GM19328 (cell line): ENCODE results near the gene THSD4.
"Not testable (repeated sequence)": the region's sequence is repeated elsewhere in the genome, so short reads cannot be mapped to it uniquely, and the experiment has no call there.

ENCODE experiments used
- ATAC-seq: cut with Tn5 transposase; IDR thresholded peaks from one replicate; pipeline ENCODE4 v1.9.1; 2021; ENCODE audit warnings: mild to moderate bottlenecking, moderate library complexity; ENCODE audit not compliant: unreplicated experiment

THSD4 gene

GRCh38 chr15:71118881-71119632 lies 3.8 kb downstream of the THSD4 start:
- no peak for ATAC-seq

- ATAC-seq, result no peak
Measured at GRCh38 chr15:71120428-71120944, 5.2 kb downstream of the THSD4 start.

GRCh38 chr15:71121442-71121841 lies 6.2 kb downstream of the THSD4 start:
- ATAC-seq, result no peak

GRCh38 chr15:71124937-71125790 lies 9.9 kb downstream of the THSD4 start:
- ATAC-seq, result no peak

GRCh38 chr15:71125831-71126450 lies 10.7 kb downstream of the THSD4 start:
- ATAC-seq, result no peak

GRCh38 chr15:71127083-71127482 lies 11.8 kb downstream of the THSD4 start:
- ATAC-seq, result no peak

- ATAC-seq, result not testable (repeated sequence)
Measured at GRCh38 chr15:71128159-71128558, 12.9 kb downstream of the THSD4 start.

- ATAC-seq, result no peak
Measured at GRCh38 chr15:71128939-71129562, 13.8 kb downstream of the THSD4 start.

- no peak for ATAC-seq
Measured at GRCh38 chr15:71129669-71130068, 14.4 kb downstream of the THSD4 start.

GRCh38 chr15:71131601-71132362 lies 16.5 kb downstream of the THSD4 start:
- ATAC-seq, result no peak

- ATAC-seq, result no peak
Measured at GRCh38 chr15:71133747-71134472, 18.6 kb downstream of the THSD4 start.

- no peak for ATAC-seq
Measured at GRCh38 chr15:71136159-71136783, 21.0 kb downstream of the THSD4 start.

- no peak for ATAC-seq
Measured at GRCh38 chr15:71136793-71137518, 21.7 kb downstream of the THSD4 start.

GRCh38 chr15:71138473-71138872 lies 23.2 kb downstream of the THSD4 start:
- ATAC-seq, result no peak

- no peak for ATAC-seq
Measured at GRCh38 chr15:71139241-71139640, 24.0 kb downstream of the THSD4 start.

GRCh38 chr15:71141572-71141971 lies 26.3 kb downstream of the THSD4 start:
- no peak for ATAC-seq

- ATAC-seq, result no peak
Measured at GRCh38 chr15:71142780-71143179, 27.5 kb downstream of the THSD4 start.
